Coronary artery (tissue), 2 donors: ENCODE data around the gene GAREM1.

Experiments used
- DNase-seq: peaks from one replicate; pipeline ENCODE4 v3.0.0-alpha.2; 2017; ENCODE audit warnings: low spot score
- H3K27ac ChIP-seq, 2 donors: fragments of 200-600 bp; sonication (generic); one replicate each; pipeline ENCODE4 v1.5.1; 2016 to 2019
- H3K4me3 ChIP-seq: fragments of 200-600 bp; sonication (generic); 2 replicates; pipeline ENCODE4 v1.5.1; 2016; ENCODE audit warnings: mild to moderate bottlenecking, moderate library complexity
- TF ChIP-seq, protein P1 (sequence below): fragments of 200-600 bp; sonication (generic); IDR thresholded peaks from one replicate; pipeline ENCODE4 v1.5.1; 2019; ENCODE audit warnings: antibody characterized with exemption

The GAREM1 gene

DNA sequence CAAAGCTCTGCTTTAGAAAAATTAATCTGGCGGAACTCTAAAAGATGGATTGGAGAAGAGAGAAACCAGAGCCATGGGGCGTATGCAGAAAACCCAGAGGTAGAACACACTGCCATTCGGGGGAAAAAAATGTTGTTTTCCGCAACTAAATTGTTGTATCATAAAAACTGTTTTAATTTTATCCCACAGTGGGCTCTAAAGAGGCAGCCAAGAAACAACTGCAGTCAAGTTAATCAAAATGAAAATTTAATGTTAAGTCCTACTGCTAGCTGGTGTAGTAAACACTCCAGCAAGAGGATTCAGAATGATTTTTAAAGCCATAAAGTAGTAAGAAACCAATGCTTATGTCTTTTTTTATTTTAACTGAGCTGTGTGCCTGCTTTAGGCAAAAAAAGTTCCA, 69.1 kb downstream of the GAREM1 start:
- H3K4me3 ChIP-seq: no peak overlapping the region

DNA sequence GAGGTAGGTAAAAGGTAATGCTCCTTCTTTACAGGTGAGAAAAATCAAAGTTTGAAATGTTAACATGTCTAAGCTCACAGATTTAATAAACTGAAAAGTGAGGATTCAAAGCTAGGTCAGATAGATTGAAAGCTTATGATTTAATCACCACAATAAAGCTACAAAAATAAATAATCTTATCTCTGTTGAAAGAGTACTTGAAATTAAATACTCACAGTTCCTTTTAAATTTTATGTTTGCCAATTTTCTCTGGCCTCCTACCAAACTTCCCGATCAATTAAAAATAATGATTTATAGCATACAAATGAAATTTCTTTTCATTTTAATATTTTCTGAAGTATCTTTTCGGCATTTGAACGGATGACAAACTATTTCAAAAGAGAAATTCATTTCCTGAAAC, 77.3 kb downstream of the GAREM1 start:
- Histone ChIP-seq H3K27ac (no peak overlapping the region), H3K4me3 (no peak overlapping the region)
- TF ChIP-seq, protein P1, sequence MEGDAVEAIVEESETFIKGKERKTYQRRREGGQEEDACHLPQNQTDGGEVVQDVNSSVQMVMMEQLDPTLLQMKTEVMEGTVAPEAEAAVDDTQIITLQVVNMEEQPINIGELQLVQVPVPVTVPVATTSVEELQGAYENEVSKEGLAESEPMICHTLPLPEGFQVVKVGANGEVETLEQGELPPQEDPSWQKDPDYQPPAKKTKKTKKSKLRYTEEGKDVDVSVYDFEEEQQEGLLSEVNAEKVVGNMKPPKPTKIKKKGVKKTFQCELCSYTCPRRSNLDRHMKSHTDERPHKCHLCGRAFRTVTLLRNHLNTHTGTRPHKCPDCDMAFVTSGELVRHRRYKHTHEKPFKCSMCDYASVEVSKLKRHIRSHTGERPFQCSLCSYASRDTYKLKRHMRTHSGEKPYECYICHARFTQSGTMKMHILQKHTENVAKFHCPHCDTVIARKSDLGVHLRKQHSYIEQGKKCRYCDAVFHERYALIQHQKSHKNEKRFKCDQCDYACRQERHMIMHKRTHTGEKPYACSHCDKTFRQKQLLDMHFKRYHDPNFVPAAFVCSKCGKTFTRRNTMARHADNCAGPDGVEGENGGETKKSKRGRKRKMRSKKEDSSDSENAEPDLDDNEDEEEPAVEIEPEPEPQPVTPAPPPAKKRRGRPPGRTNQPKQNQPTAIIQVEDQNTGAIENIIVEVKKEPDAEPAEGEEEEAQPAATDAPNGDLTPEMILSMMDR: no peak
- no peak for DNase-seq

More for the DNA sequence above, 69.1 kb downstream of the GAREM1 start:
- TF ChIP-seq, protein P1: no peak
- no peak for DNase-seq
- H3K27ac ChIP-seq: no peak overlapping the region

DNA sequence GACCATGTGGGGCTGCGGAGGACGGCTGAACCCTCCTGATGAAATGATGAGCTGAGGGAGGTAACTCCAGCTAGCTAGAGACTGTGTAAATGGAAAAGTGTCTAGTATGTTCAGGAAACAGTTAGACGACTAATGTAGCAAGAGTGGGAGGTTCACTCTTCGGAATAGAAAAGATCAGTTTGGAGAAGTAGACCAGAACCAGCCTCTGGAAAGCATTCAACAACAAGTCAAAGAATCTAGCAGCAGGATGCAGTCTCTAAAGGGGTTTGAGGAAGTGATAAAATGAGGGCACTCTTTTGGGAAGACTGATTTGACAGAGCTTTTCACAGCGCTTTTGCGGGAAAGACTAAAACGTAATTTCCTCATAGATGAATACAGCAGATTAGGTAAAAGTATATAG, 79.6 kb downstream of the GAREM1 start:
- no peak overlapping the region for H3K27ac ChIP-seq
- H3K4me3 ChIP-seq: no peak overlapping the region
- DNase-seq: no peak
- TF ChIP-seq, protein P1: no peak

DNA sequence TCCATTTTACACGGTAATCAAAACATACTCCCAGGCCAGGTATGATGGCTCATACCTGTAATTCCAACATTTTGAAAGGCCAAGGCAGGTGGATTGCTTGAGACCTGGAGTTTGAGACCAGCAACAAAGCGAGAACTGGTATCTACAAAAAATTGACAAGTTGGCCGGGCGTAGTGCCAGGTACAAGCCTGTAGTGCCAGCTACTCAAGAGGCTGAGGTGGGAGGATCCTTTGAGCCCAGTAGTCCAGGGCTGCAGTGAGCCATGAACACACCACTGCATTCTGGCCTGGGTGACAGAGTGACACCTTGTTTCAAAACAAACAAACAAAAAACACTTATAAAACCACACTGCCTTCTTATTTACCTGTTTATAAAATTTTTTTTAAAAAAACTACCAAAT, 80.8 kb downstream of the GAREM1 start:
- TF ChIP-seq, protein P1: no peak
- no peak overlapping the region for H3K27ac ChIP-seq
- H3K4me3 ChIP-seq: no peak overlapping the region
- DNase-seq: no peak

DNA sequence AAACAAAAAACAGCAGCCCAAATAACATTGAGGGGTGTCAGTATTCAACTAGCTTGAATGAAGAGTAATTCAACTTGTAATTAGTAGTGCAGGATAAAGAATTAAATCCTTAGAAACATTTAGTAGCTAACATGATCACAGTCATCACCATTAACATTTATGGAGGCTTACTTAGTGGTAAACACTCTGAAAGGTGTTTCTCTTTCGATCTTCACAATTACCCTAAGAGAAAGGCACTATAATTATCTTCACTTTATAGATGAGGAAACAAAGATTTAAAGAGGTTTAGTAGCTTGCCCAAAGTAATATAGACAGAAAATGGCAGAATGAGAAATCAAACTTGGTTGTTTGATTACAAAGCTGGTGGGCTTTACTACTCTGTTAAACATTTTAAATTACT, 81.5 kb downstream of the GAREM1 start:
- TF ChIP-seq, protein P1: no peak
- no peak overlapping the region for H3K27ac ChIP-seq
- no peak for DNase-seq
- no peak overlapping the region for H3K4me3 ChIP-seq

GRCh38 chr18:32386471-32386870, 84.2 kb downstream of the GAREM1 start:
- TF ChIP-seq, protein P1: no peak
- no peak for DNase-seq
- Histone ChIP-seq H3K4me3 (no peak overlapping the region), H3K27ac (no peak overlapping the region)

GRCh38 chr18:32383050-32383819, 87.4 kb downstream of the GAREM1 start:
- TF ChIP-seq, protein P1: no peak
- no peak for DNase-seq
- Histone ChIP-seq H3K4me3 (peak overlapping the region; percentile 31), H3K27ac (peak overlapping the region; percentile 75 to 76)
